Fibroblast of lung (primary cell): ENCODE measurements around the gene FAM136A. TPM values are rescaled to one million over a fixed set of nuclear protein-coding genes. Genes with fewer than 3 reads are reported as not detected.

Experiments
- DNase-seq, 2 donors: peaks; one replicate each; pipeline versions ENCODE4 v3.0.0 to v3.0.0-alpha.2; 2010; ENCODE audit warnings: low read depth in 2 of 2
- H2AFZ ChIP-seq: 2 replicates; pipeline ENCODE4 v1.5.1; 2012; ENCODE audit warnings: low read length, control low read depth, inconsistent platforms
- H3K27ac ChIP-seq: 2 replicates; pipeline ENCODE4 v1.5.1; 2011; ENCODE audit warnings: low read length, control low read depth; ENCODE audit not compliant: insufficient read depth
- H3K27me3 ChIP-seq: 2 replicates; pipeline ENCODE4 v1.5.1; 2011; ENCODE audit warnings: mild to moderate bottlenecking, low read length; ENCODE audit not compliant: control insufficient read depth, insufficient read depth
- H3K36me3 ChIP-seq: 2 replicates; pipeline ENCODE4 v1.5.1; 2011; ENCODE audit warnings: low read length; ENCODE audit not compliant: control insufficient read depth, insufficient read depth
- H3K4me1 ChIP-seq: 2 replicates; pipeline ENCODE4 v1.5.1; 2011; ENCODE audit warnings: low read length; ENCODE audit not compliant: control insufficient read depth, insufficient read depth; ENCODE audit errors: extremely low read depth
- H3K4me2 ChIP-seq: 2 replicates; pipeline ENCODE4 v1.5.1; 2011; ENCODE audit warnings: low read length, control low read depth; ENCODE audit not compliant: insufficient read depth; ENCODE audit errors: extremely low read depth
- H3K4me3 ChIP-seq, 4 experiments: fragments of 200-600 bp in 1 of 4; sonication (generic) in 1 of 4; replicated peaks in 1 of 4; 2 replicates each; pipeline ENCODE4 v1.5.1; 2011 to 2016; ENCODE audit warnings: low read length in 4 of 4, low read depth in 3 of 4, mild to moderate bottlenecking in 3 of 4, control low read depth in 2 of 4, inconsistent platforms in 1 of 4, mixed read lengths in 1 of 4; ENCODE audit not compliant: insufficient read depth in 1 of 4; ENCODE audit errors: control extremely low read depth in 1 of 4
- H3K79me2 ChIP-seq: 2 replicates; pipeline ENCODE4 v1.5.1; 2012; ENCODE audit warnings: mild to moderate bottlenecking, low read length, inconsistent platforms; ENCODE audit not compliant: control insufficient read depth, insufficient read depth
- H3K9ac ChIP-seq: 2 replicates; pipeline ENCODE4 v1.5.1; 2011; ENCODE audit warnings: mild to moderate bottlenecking, low read length, control low read depth; ENCODE audit not compliant: insufficient read depth
- H3K9me3 ChIP-seq: 2 replicates; pipeline ENCODE4 v1.5.1; 2012; ENCODE audit warnings: low read depth, low read length; ENCODE audit not compliant: control insufficient read depth, insufficient read depth
- H4K20me1 ChIP-seq: 2 replicates; pipeline ENCODE4 v1.5.1; 2011; ENCODE audit warnings: low read length; ENCODE audit not compliant: control insufficient read depth, insufficient read depth; ENCODE audit errors: extremely low read depth
- EZH2 ChIP-seq: IDR thresholded peaks from 2 replicates; pipeline ENCODE4 v1.5.1; 2012; ENCODE audit warnings: low read length, control low read depth, mild to moderate bottlenecking; ENCODE audit errors: missing control alignments
- polyA plus RNA-seq, 2 donors: library from polyadenylated mRNA; depleted of rRNA in 1 of 2; stranded (reverse) in 1 of 2; unstranded in 1 of 2; fragments of >200 nt; gene quantifications; 2 replicates each; pipeline ENCODE4 v1.2.1, GENCODE V29; 2011 to 2012; ENCODE audit warnings: missing spikeins in 1 of 2
- total RNA-seq: library from RNA; depleted of rRNA; stranded (reverse); fragments of >200 nt; gene quantifications from 2 replicates; pipeline ENCODE4 v1.2.1, GENCODE V29; 2014
- TF ChIP-seq, protein P1 (sequence below), 2 donors: IDR thresholded peaks in 1 of 2; conservative IDR thresholded peaks in 1 of 2; 1 replicate in 1 of 2; 2 replicates in 1 of 2; pipeline ENCODE4 v1.5.1; 2011 to 2012; ENCODE audit warnings: low read length in 2 of 2, control low read depth in 1 of 2, inconsistent platforms in 1 of 2, low read depth in 1 of 2, mild to moderate bottlenecking in 1 of 2

Gene FAM136A
- total and polyA plus RNA-seq, 2 donors (not counting 1 experiment from before 2014, with no cell fraction given) = 15.7 to 31.2 TPM

- peaks cover 3% of the 10 kb centered on the region for H3K27me3 ChIP-seq
- no peak overlapping the region for H3K4me2 ChIP-seq
- H4K20me1 ChIP-seq = no peaks in the 10 kb centered on the region
- H3K9me3 ChIP-seq = no peaks in the 10 kb centered on the region
- no peaks in the 10 kb centered on the region for H3K4me1 ChIP-seq
- H3K36me3 ChIP-seq = no peaks in the 10 kb centered on the region
- H3K9ac ChIP-seq = no peak overlapping the region
- no peak for TF ChIP-seq EZH2
- TF ChIP-seq, protein P1, sequence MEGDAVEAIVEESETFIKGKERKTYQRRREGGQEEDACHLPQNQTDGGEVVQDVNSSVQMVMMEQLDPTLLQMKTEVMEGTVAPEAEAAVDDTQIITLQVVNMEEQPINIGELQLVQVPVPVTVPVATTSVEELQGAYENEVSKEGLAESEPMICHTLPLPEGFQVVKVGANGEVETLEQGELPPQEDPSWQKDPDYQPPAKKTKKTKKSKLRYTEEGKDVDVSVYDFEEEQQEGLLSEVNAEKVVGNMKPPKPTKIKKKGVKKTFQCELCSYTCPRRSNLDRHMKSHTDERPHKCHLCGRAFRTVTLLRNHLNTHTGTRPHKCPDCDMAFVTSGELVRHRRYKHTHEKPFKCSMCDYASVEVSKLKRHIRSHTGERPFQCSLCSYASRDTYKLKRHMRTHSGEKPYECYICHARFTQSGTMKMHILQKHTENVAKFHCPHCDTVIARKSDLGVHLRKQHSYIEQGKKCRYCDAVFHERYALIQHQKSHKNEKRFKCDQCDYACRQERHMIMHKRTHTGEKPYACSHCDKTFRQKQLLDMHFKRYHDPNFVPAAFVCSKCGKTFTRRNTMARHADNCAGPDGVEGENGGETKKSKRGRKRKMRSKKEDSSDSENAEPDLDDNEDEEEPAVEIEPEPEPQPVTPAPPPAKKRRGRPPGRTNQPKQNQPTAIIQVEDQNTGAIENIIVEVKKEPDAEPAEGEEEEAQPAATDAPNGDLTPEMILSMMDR (conservative IDR thresholded peaks at IDR 0.05 in 1 of 2, IDR thresholded peaks at IDR 0.05 in 1 of 2; ENCODE audit: low read depth in 1 of 2, low read length in 2 of 2) = no peak
- H3K27ac ChIP-seq = no peak overlapping the region
- DNase-seq = no peak
- no peaks in the 10 kb centered on the region for H3K79me2 ChIP-seq
- H3K4me3 ChIP-seq = no peak overlapping the region
- H2AFZ ChIP-seq = no peak overlapping the region
These were observed 10.7 kb upstream of the FAM136A start for GRCh38 chr2:70312560-70312959.

DNA sequence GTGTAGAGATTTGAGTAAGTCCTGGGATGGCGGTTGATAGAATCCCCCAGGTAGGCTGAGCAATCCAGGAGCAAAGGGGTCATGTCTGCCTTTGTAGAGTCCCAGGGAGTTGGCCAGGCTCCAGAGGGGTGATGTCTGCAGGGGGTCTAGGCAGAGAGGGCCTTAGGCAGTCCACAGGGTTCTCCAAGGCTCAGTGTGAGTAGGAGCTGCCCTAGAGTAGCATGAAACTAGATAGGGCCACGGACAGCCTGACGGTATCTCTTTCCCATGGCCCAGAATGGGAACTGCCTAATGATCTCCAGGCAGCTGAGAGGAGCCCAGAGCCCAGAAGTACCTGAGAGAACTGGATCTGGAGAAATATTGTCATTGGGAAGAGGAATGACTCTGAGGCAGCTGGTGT, 9.0 kb upstream of the FAM136A start:
- H3K4me2 ChIP-seq = no peak overlapping the region
- no peaks in the 10 kb centered on the region for H3K27me3 ChIP-seq
- H3K79me2 ChIP-seq = no peaks in the 10 kb centered on the region
- H3K36me3 ChIP-seq = no peaks in the 10 kb centered on the region
- no peaks in the 10 kb centered on the region for H3K4me1 ChIP-seq
- no peak for TF ChIP-seq EZH2
- TF ChIP-seq, protein P1 (conservative IDR thresholded peaks at IDR 0.05 in 1 of 2, IDR thresholded peaks at IDR 0.05 in 1 of 2; ENCODE audit: low read depth in 1 of 2, low read length in 2 of 2) = no peak
- H3K4me3 ChIP-seq = no peak overlapping the region
- H3K9me3 ChIP-seq = no peaks in the 10 kb centered on the region
- H4K20me1 ChIP-seq = no peaks in the 10 kb centered on the region
- DNase-seq = no peak
- no peak overlapping the region for H3K27ac ChIP-seq
- no peak overlapping the region for H3K9ac ChIP-seq
- no peak overlapping the region for H2AFZ ChIP-seq

DNA sequence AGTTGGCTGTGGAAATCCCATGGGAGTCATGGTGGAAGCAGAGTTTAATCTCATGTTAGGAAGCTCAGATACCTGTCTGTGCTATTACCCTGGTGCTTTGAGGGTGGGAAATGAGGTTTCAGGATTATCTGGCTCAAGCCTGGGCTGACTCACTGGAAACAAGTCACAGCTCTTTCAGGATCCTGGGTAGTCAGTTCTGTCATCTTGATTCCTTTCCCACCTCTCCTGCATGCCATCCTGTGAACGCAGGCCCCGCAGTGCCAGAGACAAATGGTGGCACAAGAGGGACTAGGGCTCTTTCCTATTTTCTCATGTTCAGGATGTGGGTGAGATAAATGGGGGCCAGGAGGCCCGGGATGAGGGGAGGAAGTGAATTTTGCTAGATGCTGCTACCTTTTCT, 3.7 kb upstream of the FAM136A start:
- Histone ChIP-seq H3K4me3 (no peak overlapping the region), H3K9me3 (no peaks in the 10 kb centered on the region), H3K36me3 (no peaks in the 10 kb centered on the region), H3K27ac (no peak overlapping the region), H2AFZ (no peak overlapping the region), H3K9ac (no peak overlapping the region), H3K4me1 (peaks cover 4% of the 10 kb centered on the region), H3K79me2 (peaks cover 8% of the 10 kb centered on the region), H4K20me1 (no peaks in the 10 kb centered on the region), H3K4me2 (no peak overlapping the region), H3K27me3 (no peaks in the 10 kb centered on the region)
- DNase-seq = no peak
- TF ChIP-seq EZH2 = no peak
- TF ChIP-seq, protein P1 (conservative IDR thresholded peaks at IDR 0.05 in 1 of 2, IDR thresholded peaks at IDR 0.05 in 1 of 2; ENCODE audit: low read depth in 1 of 2, low read length in 2 of 2) = no peak
